Heart left ventricle (tissue), 16 donors: Measurements from ENCODE around the gene GALNT10. TPM values are rescaled to one million over a fixed set of nuclear protein-coding genes. Genes with fewer than 3 reads are reported as not detected.

ENCODE experiments used
- ATAC-seq, 4 donors: fragments of 200-7000 bp; cut with Tn5 transposase; one replicate each; pipeline ENCODE4 v1.9.1; 2020 to 2022; ENCODE audit warnings: moderate library complexity in 4 of 4, mild to moderate bottlenecking in 3 of 4, moderate number of reproducible peaks in 1 of 4
- DNase-seq, 5 donors: peaks; one replicate each; pipeline ENCODE4 v3.0.0-alpha.2; 2020
- H3K27ac ChIP-seq, 12 donors: fragments of 200-600 bp; sonication (generic) in 4 of 12; one replicate each; pipeline versions ENCODE4 v1.5.0 to v1.8.0; 2016 to 2022; ENCODE audit warnings: mild to moderate bottlenecking in 2 of 12
- H3K27me3 ChIP-seq, 9 donors: fragments of 200-600 bp; sonication (generic) in 2 of 9; one replicate each; pipeline versions ENCODE4 v1.5.1 to v1.8.0; 2016 to 2022; ENCODE audit warnings: mild to moderate bottlenecking in 3 of 9
- H3K36me3 ChIP-seq, 9 donors: fragments of 200-600 bp; sonication (generic) in 2 of 9; one replicate each; pipeline versions ENCODE4 v1.5.0 to v1.8.0; 2018 to 2022; ENCODE audit warnings: mild to moderate bottlenecking in 2 of 9
- H3K4me1 ChIP-seq, 12 donors: fragments of 200-600 bp; sonication (generic) in 4 of 12; one replicate each; pipeline versions ENCODE4 v1.5.0 to v1.8.0; 2016 to 2022; ENCODE audit warnings: mild to moderate bottlenecking in 3 of 12
- H3K4me3 ChIP-seq, 12 donors: fragments of 200-600 bp; sonication (generic) in 4 of 12; one replicate each; pipeline versions ENCODE4 v1.5.0 to v1.8.0; 2017 to 2022; ENCODE audit warnings: mild to moderate bottlenecking in 9 of 12, moderate library complexity in 4 of 12
- H3K9me3 ChIP-seq, 12 donors: fragments of 200-600 bp; sonication (generic) in 4 of 12; one replicate each; pipeline versions ENCODE4 v1.5.0 to v1.8.0; 2016 to 2022; ENCODE audit warnings: mild to moderate bottlenecking in 1 of 12
- CTCF ChIP-seq, 12 donors: fragments of 200-600 bp; sonication (generic) in 4 of 12; IDR thresholded peaks; one replicate each; pipeline versions ENCODE4 v1.5.0 to v1.8.0; 2018 to 2022; ENCODE audit warnings: antibody characterized with exemption in 12 of 12, mild to moderate bottlenecking in 5 of 12
- POLR2A ChIP-seq, 2 donors: fragments of 450-650 bp; IDR thresholded peaks; one replicate each; pipeline ENCODE4 v1.6.1; 2017; ENCODE audit warnings: antibody characterized with exemption in 2 of 2, mild to moderate bottlenecking in 2 of 2, moderate library complexity in 2 of 2
- WGBS, 4 donors: extraction: QIAGEN DNeasy Blood & Tissue Kit in 2 of 4; methylation state at CpG; one replicate each; pipeline versions ENCODE4 v1.1.5 to v1.1.7; 2013 to 2018; 5-methylcytosine and 5-hydroxymethylcytosine counted together
- intact Hi-C, 10 donors: fragments of 100-400 bp; cut with DNase I; formaldehyde crosslinking; loops; one replicate each; pipeline versions ENCODE4 v1.11.1 to v1.14.2; 2022
- polyA plus RNA-seq, 2 donors: library from polyadenylated mRNA; stranded (reverse); fragments of 200-250 nt; gene quantifications; one replicate each; pipeline ENCODE4 v1.2.3, GENCODE V29; 2013
- total RNA-seq, 9 donors: library from RNA; depleted of rRNA in 2 of 9; stranded (reverse); fragments of >200 nt in 2 of 9; fragmentation: NEBNext Ultra II Directional in 3 of 9; extraction: Animal tissue kit (Norgen Biotek cat#: 25700) in 3 of 9; gene quantifications; one replicate each; pipeline versions ENCODE4 v1.1.0 to v1.2.4, GENCODE V29; 2016 to 2023
- donor health status: ischemic (EF 13 %, LVEDD 7.1; RV severe dilation, severe dysfunction).
- donor health status: healthy with polysubstance abuse.
- donor health status: DM: no; HTN: yes; CAD: no.
- donor health status: DM: no; HTN: no; CAD: no.
- donor health status: ischemic (EF 25% LVEDD 6.9; RV normal size, moderate dysfunction).
- donor health status: ischemic (EF 25% LVEDD 5.7; RV mildly dilated, moderate dysfunction).
- donor health status: healthy.
- donor health status: DM: yes; HTN: yes; CAD: no.
- donor health status: ischemic (EF 35%, LVEDD 5.7; RV mildly dilated, moderate dysfunction).
- donor health status: nonischemic (EF 11% LVEDD 7.7; RV severe dilation, severe dysfunction).
- donor health status: DM: yes; HTN: yes; CAD: no.
- donor health status: PGD.
- donor health status: ischemic (EF 29% LVEDD 5.4; RV normal size, mild dysfunction).
- donor health status: nonischemic (EF 23%, LVEDD 6.1; RV moderate dilation, normal function).

The GALNT10 gene
- total and polyA plus RNA-seq, 11 donors, result 2.7 to 20.7 (median 14.4) TPM

GRCh38 chr5:154403234-154403633, 212.7 kb downstream of the GALNT10 start:
- no peak for DNase-seq
- ATAC-seq, result no peak
- WGBS, 4 donors, result 80 to 97% (median 96%) methylated on average over 2 to 4 of the region's 4 CpGs
- no peaks in the 10 kb centered on the region for H3K27me3 ChIP-seq
- intact Hi-C loops, result loop anchor here in 7 of 10 donors (5.0 to 10.0 kb wide), 7 partner anchors 68 to 428 kb away; partner anchors contain the start of gene GALNT10 (in 1 of the 7)
- H3K4me1 ChIP-seq, result peaks cover 0 to 13% (median 8%) of the 10 kb centered on the region in 12 donors
- no peaks in the 10 kb centered on the region for H3K9me3 ChIP-seq
- TF ChIP-seq POLR2A (IDR thresholded peaks at IDR 0.05) (no peak), CTCF (IDR thresholded peaks at IDR 0.05) (no peak)
- no peak overlapping the region for H3K27ac ChIP-seq
- no peaks in the 10 kb centered on the region for H3K36me3 ChIP-seq
- H3K4me3 ChIP-seq, result no peak overlapping the region

GRCh38 chr5:154403776-154404387, 213.3 kb downstream of the GALNT10 start:
- Histone ChIP-seq H3K4me1 (peaks cover 0 to 13% (median 8%) of the 10 kb centered on the region in 12 donors), H3K4me3 (no peak overlapping the region), H3K36me3 (no peaks in the 10 kb centered on the region), H3K27me3 (no peaks in the 10 kb centered on the region), H3K9me3 (no peaks in the 10 kb centered on the region), H3K27ac (no peak overlapping the region)
- DNase-seq (no peak), ATAC-seq (no peak)
- intact Hi-C loops, result loop anchor here in 9 of 10 donors (2.0 to 10.0 kb wide), 12 partner anchors 69 to 429 kb away; partner anchors contain the start of gene GALNT10 (in 2 of the 9)
- 89 to 90% (median 89%) methylated on average over 6 to 8 of the region's 8 CpGs for WGBS, 4 donors
- TF ChIP-seq POLR2A (IDR thresholded peaks at IDR 0.05), result no peak
- TF ChIP-seq CTCF (IDR thresholded peaks at IDR 0.05), result no peak

- H3K9me3 ChIP-seq, result no peaks in the 10 kb centered on the region
- ATAC-seq, result peak; percentile 88 to 99 (median 97)
- intact Hi-C loops, result loop anchor here in 9 of 10 donors (1.0 to 10.0 kb wide), 13 partner anchors 70 to 430 kb away; partner anchors contain the start of gene GALNT10 (in 2 of the 9)
- WGBS, 4 donors, result 4 to 6% (median 5%) methylated on average over 31 to 37 of the region's 37 CpGs
- H3K27ac ChIP-seq, result peak overlapping the region in 1 of 12 donors; percentile 60
- peak; percentile 76 to 96 (median 92) for TF ChIP-seq CTCF (IDR thresholded peaks at IDR 0.05)
- TF ChIP-seq POLR2A (IDR thresholded peaks at IDR 0.05), result no peak
- peaks cover 0 to 13% (median 8%) of the 10 kb centered on the region in 12 donors for H3K4me1 ChIP-seq
- no peaks in the 10 kb centered on the region for H3K27me3 ChIP-seq
- DNase-seq, result peak; percentile 81 to 89 (median 82)
- H3K4me3 ChIP-seq, result peak overlapping the region in 11 of 12 donors; percentile 3 to 62 (median 45)
- H3K36me3 ChIP-seq, result peaks cover 0 to 11% (median 0%) of the 10 kb centered on the region in 9 donors
These were observed 214.7 kb downstream of the GALNT10 start for GRCh38 chr5:154405078-154405792.

GRCh38 chr5:154406231-154406630, 215.7 kb downstream of the GALNT10 start:
- ATAC-seq, result no peak
- intact Hi-C loops, result loop anchor here in 6 of 10 donors (5.0 to 10.0 kb wide), 7 partner anchors 71 to 431 kb away; partner anchors contain the start of gene GALNT10 (in 1 of the 6)
- Histone ChIP-seq H3K4me1 (peaks cover 0 to 13% (median 8%) of the 10 kb centered on the region in 12 donors), H3K36me3 (peaks cover 0 to 21% (median 8%) of the 10 kb centered on the region in 9 donors), H3K27ac (no peak overlapping the region), H3K27me3 (no peaks in the 10 kb centered on the region), H3K9me3 (no peaks in the 10 kb centered on the region), H3K4me3 (no peak overlapping the region)
- WGBS, 4 donors, result 91 to 97% (median 95%) methylated on average over 8 of the region's 8 CpGs
- no peak for DNase-seq
- TF ChIP-seq POLR2A (IDR thresholded peaks at IDR 0.05) (no peak), CTCF (IDR thresholded peaks at IDR 0.05) (no peak)
